K562 (cell line): Measurements from ENCODE around the gene EIPR1. TPM values are rescaled to one million over a fixed set of nuclear protein-coding genes. Genes with fewer than 3 reads are reported as not detected.

Experiments used
- ATAC-seq: fragments of 200-7000 bp; cut with Tn5 transposase; 3 replicates; pipeline ENCODE4 v1.9.1; 2020; ENCODE audit warnings: moderate library complexity
- BruUV-seq: library from RNA; stranded (reverse); fragments of 400-500 nt; replicated peaks from 2 replicates; lab custom pipeline; 2021; lab: Mats Ljungman, UMichigan
- CTCF ChIA-PET: fragments of 300-600 bp; formaldehyde crosslinking; extraction: SDS; loops from one replicate; lab custom pipeline; 2021; ENCODE audit warnings: low intra/inter-chr PET ratio; lab: Yijun Ruan, JAX
- POLR2A ChIA-PET: fragments of 300-600, 350-650 bp; sonication (Branson Sonifier 250); formaldehyde crosslinking; extraction: SDS; loops from one replicate; lab custom pipeline; 2021; ENCODE audit warnings: antibody characterized with exemption, inconsistent platforms; lab: Yijun Ruan, JAX
- DNase-seq, 4 experiments: peaks; one replicate each; pipeline versions ENCODE4 v3.0.0 to v3.0.0-alpha.2; 2011 to 2018; ENCODE audit warnings: low spot score in 3 of 4, mixed read lengths in 3 of 4; ENCODE audit errors: extremely low read depth in 1 of 4
- FAIRE-seq: peaks from 2 replicates; lab custom pipeline; 2011; peaks lifted over from hg19 to GRCh38; lab: Jason Lieb, UNC
- H2AFZ ChIP-seq: 2 replicates; pipeline ENCODE4 v1.6.0; 2011; ENCODE audit warnings: low read depth, low read length, control low read depth, inconsistent platforms
- H3K27ac ChIP-seq: fragments of 200-600 bp; 3 replicates; pipeline ENCODE4 v1.8.0; 2011; ENCODE audit warnings: low read depth, mild to moderate bottlenecking, control low read depth, inconsistent platforms, low read length, moderate library complexity, mixed read lengths; ENCODE audit errors: extremely low read depth
- H3K27me3 ChIP-seq, 2 experiments: fragments of 300-600 bp in 1 of 2; 2 replicates in 1 of 2; 3 replicates in 1 of 2; pipeline versions ENCODE4 v1.6.0 to v1.8.0; 2011; ENCODE audit warnings: inconsistent platforms in 2 of 2, low read length in 2 of 2, mild to moderate bottlenecking in 1 of 2, mixed read lengths in 1 of 2, moderate library complexity in 1 of 2; ENCODE audit not compliant: control insufficient read depth in 2 of 2, insufficient read depth in 2 of 2
- H3K36me3 ChIP-seq: fragments of 300-600 bp; 3 replicates; pipeline ENCODE4 v1.8.0; 2011; ENCODE audit warnings: mild to moderate bottlenecking, low read length, inconsistent platforms; ENCODE audit not compliant: control insufficient read depth, insufficient read depth
- H3K4me1 ChIP-seq, 2 experiments: fragments of 200-600 bp in 1 of 2; replicated peaks in 1 of 2; 2 replicates in 1 of 2; 3 replicates in 1 of 2; pipeline versions ENCODE4 v1.5.1 to v1.8.0; 2011; ENCODE audit warnings: inconsistent platforms in 2 of 2, low read length in 2 of 2, mild to moderate bottlenecking in 1 of 2, mixed read lengths in 1 of 2, moderate library complexity in 1 of 2; ENCODE audit not compliant: control insufficient read depth in 2 of 2, insufficient read depth in 2 of 2
- H3K4me2 ChIP-seq: 2 replicates; pipeline ENCODE4 v1.6.1; 2011; ENCODE audit warnings: low read length, control low read depth, inconsistent platforms, mixed read lengths; ENCODE audit not compliant: insufficient read depth
- H3K4me3 ChIP-seq: fragments of 200-600 bp; sonication (generic), shearing (Covaris generic); 2 replicates; pipeline ENCODE4 v1.5.1; 2016; ENCODE audit warnings: control low read depth, inconsistent platforms
- H3K79me2 ChIP-seq: fragments of 200-600 bp; 3 replicates; pipeline ENCODE4 v1.8.0; 2011; ENCODE audit warnings: low read length, inconsistent platforms; ENCODE audit not compliant: control insufficient read depth, insufficient read depth
- H3K9ac ChIP-seq, 2 experiments: 2 replicates each; pipeline versions ENCODE4 v1.6.0 to v1.6.1; 2011; ENCODE audit warnings: low read depth in 2 of 2, low read length in 2 of 2, control low read depth in 1 of 2, inconsistent platforms in 1 of 2, mild to moderate bottlenecking in 1 of 2, mixed read lengths in 1 of 2; ENCODE audit not compliant: insufficient read depth in 1 of 2
- H3K9me1 ChIP-seq: one replicate; pipeline ENCODE4 v1.6.0; 2011; ENCODE audit warnings: inconsistent platforms, mild to moderate bottlenecking, low read length, moderate library complexity; ENCODE audit not compliant: control insufficient read depth, insufficient read depth
- H3K9me3 ChIP-seq: replicated peaks from 2 replicates; pipeline ENCODE4 v1.5.1; 2011; ENCODE audit warnings: low read depth, low read length, inconsistent platforms; ENCODE audit not compliant: control insufficient read depth, insufficient read depth
- H4K20me1 ChIP-seq: replicated peaks from 2 replicates; pipeline ENCODE4 v1.6.1; 2011; ENCODE audit warnings: low read length, inconsistent platforms, mixed read lengths; ENCODE audit not compliant: control insufficient read depth, insufficient read depth
- BCL6 ChIP-seq: fragments of 250-450 bp; sonication (Bioruptor Pico); IDR thresholded peaks from 2 replicates; pipeline ENCODE4 v1.4.0; 2020
- CREBBP ChIP-seq: IDR thresholded peaks from one replicate; pipeline ENCODE4 v1.6.1; 2012; ENCODE audit warnings: low read depth, mild to moderate bottlenecking, control low read depth, inconsistent platforms, low read length
- DNMT1 ChIP-seq: fragments of 450-650 bp; IDR thresholded peaks from 2 replicates; pipeline ENCODE4 v1.6.1; 2016; ENCODE audit warnings: antibody characterized with exemption, mild to moderate bottlenecking
- FOS ChIP-seq: IDR thresholded peaks from 3 replicates; pipeline ENCODE4 v1.6.1; 2011; ENCODE audit not compliant: insufficient read length; ENCODE audit errors: extremely low read depth
- KLF1 ChIP-seq: fragments of 450-650 bp; IDR thresholded peaks from 2 replicates; pipeline ENCODE4 v1.6.1; 2016; ENCODE audit warnings: missing genetic modification characterization, missing compliant biosample characterization
- MEF2A ChIP-seq: IDR thresholded peaks from 2 replicates; pipeline ENCODE4 v1.6.1; 2011; ENCODE audit warnings: low read depth, mild to moderate bottlenecking, low read length, moderate library complexity; ENCODE audit not compliant: control insufficient read depth
- MTF1 ChIP-seq: fragments of 250-450 bp; sonication (Bioruptor Pico); IDR thresholded peaks from 2 replicates; pipeline ENCODE4 v1.9.0; 2021; ENCODE audit warnings: moderate library complexity, mild to moderate bottlenecking, inconsistent platforms, borderline replicate concordance
- NCOA2 ChIP-seq, 2 experiments: fragments of 450-650 bp; IDR thresholded peaks; 2 replicates each; pipeline ENCODE4 v1.6.1; 2018; ENCODE audit warnings: mild to moderate bottlenecking in 2 of 2, moderate library complexity in 1 of 2; ENCODE audit not compliant: partially characterized antibody in 2 of 2
- ZKSCAN3 ChIP-seq: fragments of 250-450 bp; sonication (Bioruptor Pico); IDR thresholded peaks from 2 replicates; pipeline ENCODE4 v1.4.0; 2020
- ZNF143 ChIP-seq: sonication (generic); formaldehyde crosslinking; IDR thresholded peaks from 2 replicates; pipeline ENCODE4 v1.9.0; 2022; ENCODE audit warnings: mild to moderate bottlenecking, missing genetic modification reagents
- ZNF583 ChIP-seq: fragments of 250-450 bp; sonication (Bioruptor Pico); IDR thresholded peaks from 2 replicates; pipeline ENCODE4 v1.4.0; 2020
- WGBS: fragments of 100-300 bp; shearing (Covaris generic); methylation state at CpG from one replicate; pipeline ENCODE4 v1.1.6; 2016; ENCODE audit warnings: low coverage, mixed read lengths; ENCODE audit not compliant: insufficient coverage; ENCODE audit errors: missing lambda C conversion rate; 5-methylcytosine and 5-hydroxymethylcytosine counted together
- in situ Hi-C: fragments of 300-500 bp; cut with MboI; formaldehyde crosslinking; loops from 4 replicates; pipeline ENCODE4 v1.15.0; 2018; ENCODE audit warnings: inconsistent platforms, mixed read lengths
- intact Hi-C: fragments of 100-400 bp; cut with micrococcal nuclease; formaldehyde crosslinking; loops from 2 replicates; pipeline ENCODE4 v1.14.2; 2022
- polyA plus RNA-seq, 8 experiments: library from polyadenylated mRNA; depleted of rRNA in 4 of 8; stranded (reverse) in 5 of 8; unstranded in 3 of 8; fragments of >200 nt; fragmentation: Nextera tagmentation in 2 of 8; fragmentation: Illumina TruSeq in 1 of 8; extraction: Ambion mirVana in 2 of 8; extraction: Trizol in 1 of 8; gene quantifications; 2 replicates each; pipeline versions ENCODE4 v1.2.1 to v1.2.3, GENCODE V29; 2011 to 2014; ENCODE audit warnings: inconsistent platforms in 1 of 8, missing spikeins in 1 of 8
- total RNA-seq, 7 experiments: library from RNA; depleted of rRNA in 6 of 7; stranded (reverse); fragments of >200 nt in 6 of 7; fragmentation: Illumina TruSeq in 2 of 7; extraction: Trizol in 2 of 7; gene quantifications; 2 replicates each; pipeline versions ENCODE4 v1.2.1 to v1.2.3, GENCODE V29; 2011 to 2021; ENCODE audit warnings: low replicate concordance in 1 of 7

EIPR1 gene
- total and polyA plus RNA-seq, 9 of the 15 experiments (the other 6 are each of a cell fraction or from before 2014, with no cell fraction given): 19.9 to 54.4 (median 35.9) TPM

DNA sequence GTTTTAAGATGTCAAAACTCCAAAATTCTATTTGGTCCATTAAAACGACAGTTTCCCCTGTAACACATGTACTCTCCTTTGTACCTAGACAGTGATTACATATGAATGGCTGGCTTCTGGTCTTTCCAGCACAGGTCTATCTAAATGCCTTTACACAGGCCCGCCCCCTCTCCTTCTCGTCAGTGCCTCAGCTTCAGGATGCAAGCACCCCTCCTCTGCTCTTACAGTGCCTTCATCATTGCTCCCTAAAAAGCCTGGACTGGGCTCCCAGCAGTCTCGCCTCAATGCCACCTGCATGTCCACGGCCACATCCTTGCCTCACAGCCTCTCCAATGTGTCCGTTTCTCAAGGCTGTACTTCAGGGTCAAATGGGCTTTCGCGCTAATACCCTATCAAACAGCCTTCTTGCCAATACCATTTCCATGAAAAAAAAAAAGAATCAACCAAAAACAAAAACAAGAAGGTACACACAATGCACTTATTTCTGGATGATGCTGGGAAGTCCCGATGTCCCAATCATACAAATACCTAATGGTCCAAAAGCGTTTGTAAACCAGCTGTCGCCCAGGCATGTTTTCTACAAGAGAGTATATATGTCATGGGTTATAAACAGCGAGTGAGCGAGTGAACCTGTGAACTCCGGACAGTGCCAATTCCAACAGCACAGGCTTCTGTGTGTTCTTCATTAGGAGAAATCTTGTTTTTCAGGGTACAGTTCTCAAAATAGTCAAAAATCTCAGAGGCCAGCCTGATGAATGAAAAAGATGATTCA is 77.2 kb downstream of the EIPR1 start (continued):
- TF ChIP-seq MEF2A (no peak), ZNF583 (CRISPR knock-in tag) (no peak), ZNF143 (CRISPR knock-in tag) (no peak)

DNA sequence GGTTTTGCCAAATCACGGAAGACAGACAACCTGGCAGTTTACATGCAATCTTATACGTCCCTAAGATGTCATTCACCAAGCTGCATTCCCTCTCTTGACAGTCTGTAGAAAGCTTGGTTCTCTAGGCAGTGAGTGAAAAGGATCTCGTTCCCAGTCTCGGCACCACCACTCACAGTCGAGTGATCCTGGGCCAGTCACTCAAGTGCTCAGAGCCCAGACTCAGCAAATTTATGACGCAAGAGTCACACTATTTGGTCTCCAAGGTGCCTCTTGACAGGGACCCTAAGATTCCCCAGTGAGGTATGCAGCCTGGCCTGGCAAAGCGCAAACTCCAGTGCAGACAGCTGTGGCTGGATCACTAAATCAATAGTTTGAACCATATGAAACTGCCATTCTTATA is 77.9 kb downstream of the EIPR1 start:
- H4K20me1 ChIP-seq: peaks cover 13% of the 10 kb centered on the region
- H3K9me1 ChIP-seq: no peaks in the 10 kb centered on the region
- no peak overlapping the region for H3K4me2 ChIP-seq
- H3K9me3 ChIP-seq: no peaks in the 10 kb centered on the region
- H3K36me3 ChIP-seq: peaks cover 15% of the 10 kb centered on the region; the same call in 2 of the 3 replicates
- BruUV-seq: no TSS peak
- TF ChIP-seq NCOA2 (IDR thresholded peaks at IDR 0.05; ENCODE audit: partially characterized antibody in 2 of 2) (no peak), BCL6 (no peak), FOS (no peak), ZKSCAN3 (CRISPR knock-in tag) (no peak), KLF1 (tag) (no peak), CREBBP (no peak), MTF1 (CRISPR knock-in tag) (no peak), DNMT1 (no peak)
- DNase-seq: no peak
- 95% methylated on average over 7 of the region's 7 CpGs for WGBS
- in situ Hi-C loops: no loop called here
- no peaks in the 10 kb centered on the region for H3K79me2 ChIP-seq
- no peak for ATAC-seq
- H2AFZ ChIP-seq: no peak overlapping the region
- peaks cover 0 to 22% of the 10 kb centered on the region in 2 experiments; a peak in 2 of 5 replicates for H3K4me1 ChIP-seq
- intact Hi-C loops: loop anchor here (10.0 kb wide), 1 partner anchor 225 kb away; no protein-coding TSS in a partner anchor
- FAIRE-seq: no peak
- H3K4me3 ChIP-seq: no peak overlapping the region
- no peak overlapping the region for H3K9ac ChIP-seq
- POLR2A ChIA-PET: interaction anchor here (1.0 kb wide), 1 partner anchor 78 kb away, joined by 3 read pairs; the partner anchor contains the start of gene EIPR1
- CTCF ChIA-PET: interaction anchor here (0.7 kb wide), 2 partner anchors 407 to 508 kb away, joined by 3 read pairs; no protein-coding TSS in a partner anchor
- H3K27me3 ChIP-seq: no peaks in the 10 kb centered on the region
- H3K27ac ChIP-seq: no peak overlapping the region
